ENCODE data around the gene DPF3.

Gene DPF3

GRCh38 chr14:72714094-72714493 is 179.8 kb downstream of the DPF3 start:
- no peak for DNase-seq (ENCODE audit: low read depth)

GRCh38 chr14:72711936-72712335 is 182.0 kb downstream of the DPF3 start:
- no peak for DNase-seq (ENCODE audit: low read depth)

GRCh38 chr14:72709916-72710611 is 183.8 kb downstream of the DPF3 start:
- DNase-seq (ENCODE audit: low read depth), result no peak

DNA sequence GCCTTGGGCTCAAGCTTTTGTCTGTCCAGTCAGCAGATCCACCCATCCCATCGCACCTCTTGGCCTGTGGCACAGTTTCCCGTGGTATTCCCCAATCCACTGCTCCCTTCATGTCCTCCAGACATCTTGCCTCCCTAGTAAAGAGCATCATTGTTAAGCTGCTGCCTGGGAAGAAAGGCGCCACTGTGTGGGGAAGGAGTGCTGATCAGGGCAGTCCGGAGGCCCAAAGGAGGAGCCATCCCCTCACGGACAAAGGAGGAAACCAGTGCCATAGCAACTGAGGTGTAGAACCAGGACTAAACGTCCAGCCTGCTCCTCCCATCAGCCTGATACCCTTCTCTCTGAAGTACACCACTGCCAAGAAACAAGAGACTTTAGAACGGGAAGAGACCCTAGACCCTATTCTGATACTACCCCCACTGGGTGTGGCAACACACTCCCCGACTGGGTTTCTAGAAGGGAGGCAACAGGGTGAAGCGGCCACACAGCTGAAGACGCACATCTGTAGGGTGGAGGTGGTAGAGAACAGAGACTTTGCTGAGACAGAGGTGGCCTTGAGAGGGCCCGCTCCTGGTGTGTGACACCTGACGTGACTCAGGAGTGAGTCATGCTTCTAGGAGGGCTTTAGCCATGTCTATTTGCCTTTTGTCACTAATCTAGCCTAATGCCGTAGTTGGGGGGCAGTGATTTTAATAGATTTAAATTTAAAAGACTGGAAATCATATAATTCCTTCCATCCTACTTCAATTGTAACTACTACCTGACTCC is 185.0 kb downstream of the DPF3 start:
- DNase-seq (ENCODE audit: low read depth), result no peak

GRCh38 chr14:72708222-72708621 is 185.7 kb downstream of the DPF3 start:
- no peak for DNase-seq (ENCODE audit: low read depth)

DNA sequence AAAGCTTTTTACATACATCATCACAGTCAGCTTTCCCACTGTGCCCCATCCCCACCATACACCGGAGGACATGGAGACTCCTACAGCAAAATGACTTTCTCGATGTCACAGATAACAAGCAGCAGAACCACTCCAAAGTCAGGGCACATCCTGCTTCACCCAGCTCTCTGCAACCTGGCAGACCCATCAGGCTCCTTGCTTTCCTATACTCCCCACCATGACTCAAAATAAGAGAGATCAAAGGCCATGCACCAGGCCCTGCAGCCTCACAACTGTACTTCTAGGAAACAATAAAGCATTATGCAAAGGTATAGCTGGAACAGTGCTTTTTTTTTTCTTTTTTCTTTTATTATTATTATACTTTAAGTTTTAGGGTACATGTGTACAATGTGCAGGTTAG is 187.4 kb downstream of the DPF3 start:
- no peak for DNase-seq (ENCODE audit: low read depth)

- no peak for DNase-seq (ENCODE audit: low read depth)
Measured at GRCh38 chr14:72704502-72704901, 189.4 kb downstream of the DPF3 start.

DNA sequence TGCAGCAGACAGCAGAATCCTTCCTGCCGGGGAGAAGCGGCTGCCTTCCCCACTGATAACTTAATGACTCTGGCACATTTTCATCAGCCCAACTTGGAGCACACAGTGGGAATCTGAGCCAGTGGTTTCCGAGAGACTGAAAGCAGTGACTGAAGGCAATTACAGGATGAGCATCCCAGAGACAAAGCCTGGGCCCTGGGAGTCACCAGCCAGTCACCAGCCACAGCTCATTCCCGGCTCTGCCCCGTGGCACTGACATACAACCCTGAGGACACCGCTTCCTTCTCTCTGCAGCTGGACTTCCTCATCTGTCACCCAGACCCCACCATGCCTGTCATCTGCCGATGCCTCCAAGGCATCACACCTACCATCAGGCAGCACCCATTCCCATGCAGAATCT is 192.3 kb downstream of the DPF3 start:
- DNase-seq (ENCODE audit: low read depth), result no peak

- no peak for DNase-seq (ENCODE audit: low read depth)
Measured at GRCh38 chr14:72701237-72701565, 192.7 kb downstream of the DPF3 start.

DNA sequence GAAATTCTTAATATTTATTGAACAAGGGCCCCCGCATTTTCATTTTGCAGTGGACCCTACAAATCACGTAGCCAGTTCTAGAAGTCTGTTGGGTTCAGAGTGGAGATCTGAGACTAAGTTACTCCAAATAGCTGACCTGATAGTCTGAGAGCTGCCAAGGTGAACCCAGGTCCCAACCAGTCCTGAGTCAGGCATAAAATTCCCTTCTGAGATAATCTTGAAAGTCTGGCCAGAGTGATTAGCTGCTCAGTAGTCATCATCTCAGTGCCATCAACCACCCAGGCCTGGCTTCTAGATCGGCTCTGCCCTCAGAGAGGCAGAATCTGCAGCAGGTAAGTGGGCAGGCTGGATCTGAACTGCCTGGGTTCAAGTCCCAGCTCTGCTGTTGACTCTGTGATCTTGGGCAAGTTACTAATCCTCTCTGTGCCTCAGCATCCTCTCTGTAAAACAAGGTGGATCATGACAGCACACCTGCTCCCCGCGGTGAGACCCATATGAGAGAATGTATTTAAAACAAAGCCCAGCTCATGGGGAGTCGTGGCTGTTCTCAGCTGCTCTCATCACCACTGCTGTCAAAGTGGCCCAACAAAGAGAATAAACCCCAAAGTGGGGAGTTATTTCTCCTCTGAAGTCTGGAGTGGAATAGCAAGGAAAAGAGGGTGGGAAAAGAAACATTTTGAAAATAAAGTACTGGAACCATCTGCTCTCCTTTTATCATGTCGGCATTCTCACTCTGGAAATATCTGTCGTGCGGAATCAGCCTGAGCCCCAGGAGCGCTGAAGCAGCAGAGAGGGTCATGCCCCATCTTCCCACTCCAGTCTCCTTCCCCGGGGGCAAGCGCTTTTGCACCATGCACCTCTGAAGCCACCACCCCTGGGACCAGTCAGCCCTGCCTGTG is 193.3 kb downstream of the DPF3 start:
- DNase-seq (ENCODE audit: low read depth), result no peak

GRCh38 chr14:72699852-72700257 is 194.0 kb downstream of the DPF3 start:
- DNase-seq (ENCODE audit: low read depth), result no peak

DNA sequence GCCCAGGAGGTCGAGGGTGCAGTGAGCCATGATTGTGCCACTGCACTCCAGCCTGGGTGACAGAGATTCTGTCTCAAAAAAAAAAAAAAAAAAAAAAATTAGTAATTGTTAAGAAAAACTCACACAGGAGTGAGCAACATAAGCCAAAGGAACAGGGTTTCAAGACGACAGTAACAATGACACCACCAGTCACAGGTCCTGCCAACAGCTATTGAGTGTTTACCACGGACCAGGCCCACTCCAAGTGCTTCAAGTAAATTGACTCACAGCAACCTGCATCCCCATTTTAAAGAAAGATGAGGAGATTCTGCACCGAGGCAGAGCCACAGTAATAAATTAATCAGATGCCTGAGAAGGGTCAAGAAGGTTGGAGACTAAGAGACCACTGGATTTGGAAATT is 194.5 kb downstream of the DPF3 start:
- DNase-seq (ENCODE audit: low read depth), result no peak

GRCh38 chr14:72692696-72693095 is 201.2 kb downstream of the DPF3 start:
- DNase-seq (ENCODE audit: low read depth), result no peak

DNA sequence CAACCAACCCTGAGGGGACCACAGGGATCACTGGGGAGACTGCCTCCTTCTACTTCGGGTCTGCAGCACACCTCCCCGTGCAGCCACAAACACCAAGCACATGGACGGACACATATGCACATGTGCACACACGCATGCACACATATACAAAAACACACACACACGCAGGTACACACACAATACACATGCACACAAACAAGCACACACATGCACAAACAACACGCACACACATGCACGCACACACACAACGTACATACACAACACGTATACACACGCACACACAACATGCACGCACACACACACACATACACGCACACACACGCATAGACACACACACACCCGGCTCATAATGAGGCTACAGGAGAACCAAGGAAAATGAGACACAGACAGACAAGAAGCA is 203.6 kb downstream of the DPF3 start:
- no peak for DNase-seq (ENCODE audit: low read depth)

DNA sequence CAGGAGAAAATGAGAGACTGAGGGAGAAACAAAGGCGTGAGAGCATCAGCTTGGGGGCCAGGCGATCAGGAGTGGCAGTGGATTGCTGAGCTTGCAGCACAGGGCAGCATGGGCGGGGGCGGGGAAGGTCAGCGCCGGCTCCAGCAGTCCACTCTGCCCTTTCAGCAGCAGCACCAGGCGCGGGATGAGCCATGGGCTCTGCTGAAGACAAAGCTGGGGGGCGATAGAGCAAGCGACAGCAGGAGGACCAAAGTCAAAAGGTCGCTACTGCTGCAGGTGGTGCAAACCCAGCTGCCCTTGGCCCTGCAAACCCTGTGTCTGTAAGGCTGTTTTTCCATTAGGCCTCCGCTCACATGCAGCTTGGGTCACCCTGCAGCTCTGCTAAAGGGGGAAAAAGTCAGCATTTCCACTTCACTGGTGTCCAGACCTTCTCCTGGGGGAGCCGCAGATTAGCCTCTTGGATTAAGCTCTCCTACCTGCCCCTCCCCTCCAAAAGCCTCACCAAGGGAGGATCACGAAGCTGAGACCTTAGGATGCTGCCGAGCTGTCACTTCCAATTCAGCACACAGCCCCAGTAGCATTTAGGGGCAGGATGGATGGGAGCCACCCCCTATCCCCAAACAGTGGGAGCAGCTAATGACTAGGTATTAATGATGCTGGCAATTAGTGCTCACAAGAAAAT is 204.8 kb downstream of the DPF3 start:
- DNase-seq (ENCODE audit: low read depth), result no peak

DNA sequence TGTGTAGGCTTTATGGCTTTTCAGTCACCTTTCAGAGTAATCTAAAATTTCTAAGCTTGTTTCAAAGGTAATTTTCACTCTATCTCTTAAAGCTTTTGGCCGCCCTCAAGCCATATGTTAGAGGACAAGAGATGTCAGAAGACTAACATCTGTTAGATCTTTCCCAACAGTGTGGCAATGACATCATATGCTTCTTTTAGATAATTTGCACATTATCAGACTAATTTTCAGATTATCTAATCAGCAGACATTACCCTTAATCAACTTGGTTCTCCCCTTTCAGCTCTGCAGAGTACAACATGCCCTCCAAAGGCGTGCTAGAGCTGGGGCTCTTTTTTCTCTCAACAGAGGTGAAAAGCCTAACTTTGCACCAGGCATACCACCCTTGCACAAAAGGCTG is 207.1 kb downstream of the DPF3 start:
- no peak for DNase-seq (ENCODE audit: low read depth)

GRCh38 chr14:72686101-72686500 is 207.8 kb downstream of the DPF3 start:
- DNase-seq (ENCODE audit: low read depth), result no peak

DNA sequence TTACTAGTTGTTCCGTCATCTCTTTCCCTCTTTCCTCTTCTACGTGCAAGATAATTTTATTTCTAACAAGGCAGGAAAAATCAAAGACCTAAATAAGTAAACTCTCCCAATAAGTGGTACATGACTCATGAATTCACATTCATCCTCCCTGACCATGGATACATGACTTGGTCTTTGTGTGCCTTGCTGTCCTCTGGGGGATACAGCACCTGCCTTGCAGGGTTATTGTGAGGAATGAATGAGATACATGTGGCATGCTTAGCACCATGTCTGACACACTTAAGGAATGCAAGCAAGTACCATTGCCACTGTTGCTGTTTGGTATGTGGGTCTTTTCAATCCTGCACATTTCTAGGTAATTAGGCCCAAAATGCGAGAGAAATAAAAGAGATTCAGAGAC is 208.4 kb downstream of the DPF3 start:
- DNase-seq (ENCODE audit: low read depth), result no peak

- no peak for DNase-seq (ENCODE audit: low read depth)
Measured at GRCh38 chr14:72683787-72684186, 210.1 kb downstream of the DPF3 start.

DNA sequence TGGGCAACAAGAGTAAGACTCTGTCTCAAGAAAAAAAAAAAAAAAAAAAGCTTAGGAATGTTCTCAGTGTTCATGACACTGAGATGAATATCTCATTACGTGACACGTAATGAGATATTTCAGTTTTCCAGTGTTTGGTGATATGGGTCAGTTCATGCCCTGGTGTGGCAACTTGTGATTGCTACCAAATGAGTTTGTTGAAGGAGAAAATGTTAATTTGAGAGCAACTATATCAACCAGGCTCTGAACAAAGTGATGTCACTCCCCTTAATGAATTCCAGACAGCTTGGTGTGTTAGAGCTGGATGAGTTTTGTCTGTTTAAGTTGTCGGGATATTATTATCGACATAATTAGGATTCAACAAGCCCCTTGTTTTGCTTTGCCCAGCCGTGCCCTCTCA is 211.7 kb downstream of the DPF3 start:
- no peak for DNase-seq (ENCODE audit: low read depth)

- DNase-seq (ENCODE audit: low read depth), result no peak
Measured at GRCh38 chr14:72680853-72681640, 212.9 kb downstream of the DPF3 start.
